Hair follicular keratinocyte (primary cell): ENCODE data around the gene APLP2. TPM values are rescaled to one million over a fixed set of nuclear protein-coding genes. Genes with fewer than 3 reads are reported as not detected.

Source experiments
- total RNA-seq: library from RNA; depleted of rRNA; stranded (reverse); fragments of >200 nt; gene quantifications from 2 replicates; pipeline ENCODE4 v1.2.3, GENCODE V29; 2015

APLP2 gene
- 399 and 607 TPM in 2 replicates for total RNA-seq

GRCh38 chr11:130069659-130070108 lies at the start of gene APLP2:
Gene APLP2, plus strand, starts transcription at chr11:130069894. Its CDS starts 84 bp downstream, at chr11:130069978.

DNA sequence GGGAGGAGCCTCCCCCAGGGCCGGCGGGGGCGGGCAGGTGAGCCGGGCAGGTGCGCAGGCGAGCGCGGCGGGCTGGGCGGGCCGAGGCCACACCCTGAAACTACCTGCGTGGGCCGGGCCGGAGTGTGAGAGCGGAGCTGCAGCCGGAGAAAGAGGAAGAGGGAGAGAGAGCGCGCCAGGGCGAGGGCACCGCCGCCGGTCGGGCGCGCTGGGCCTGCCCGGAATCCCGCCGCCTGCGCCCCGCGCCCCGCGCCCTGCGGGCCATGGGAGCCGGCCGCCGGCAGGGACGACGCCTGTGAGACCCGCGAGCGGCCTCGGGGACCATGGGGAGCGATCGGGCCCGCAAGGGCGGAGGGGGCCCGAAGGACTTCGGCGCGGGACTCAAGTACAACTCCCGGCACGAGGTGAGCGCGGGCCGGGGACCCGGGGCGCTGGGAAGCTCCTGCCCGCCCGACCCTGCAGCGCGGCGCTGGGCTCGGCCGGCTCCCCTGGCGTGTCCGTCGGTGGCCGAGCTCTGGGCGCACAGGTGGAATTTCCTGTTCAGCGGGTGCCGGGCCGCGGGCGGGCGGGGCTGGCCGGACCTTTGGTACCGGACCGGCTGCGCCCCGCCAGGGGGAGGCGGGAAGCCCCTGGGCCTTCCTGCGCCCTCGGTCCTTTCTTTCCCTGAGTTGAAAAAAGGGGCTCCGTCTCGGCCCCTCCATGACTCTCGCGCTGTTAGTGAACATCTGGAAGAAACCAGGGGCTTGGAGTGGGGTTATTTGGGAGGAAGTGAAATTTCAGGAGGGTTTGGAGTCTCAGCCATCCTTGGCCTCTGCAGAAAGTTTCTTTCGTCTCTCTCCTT lies 90.2 kb downstream of the APLP2 start, which contains the start of gene ST14:
ST14 (plus strand) TSS at position 126 of the 841 bp plus-strand sequence; CDS start at position 324, 198 bp downstream.

Other genes with a start within 250 kb of the APLP2 start
- gene NFRKB, start 174.3 kb upstream of the APLP2 start, total RNA-seq: 23.2 and 23.7 TPM in 2 replicates
- gene PRDM10, start 67.1 kb upstream of the APLP2 start, total RNA-seq: 4.0 and 5.3 TPM in 2 replicates
- gene ST14, start 89.9 kb downstream of the APLP2 start, total RNA-seq: 85.2 and 88.1 TPM in 2 replicates
- 13.0 and 16.8 TPM in 2 replicates for gene ZBTB44, start 245.0 kb downstream of the APLP2 start, total RNA-seq